CD8-positive, alpha-beta memory T cell (primary cell): ENCODE results near the gene UIMC1. TPM values are rescaled to one million over a fixed set of nuclear protein-coding genes. Genes with fewer than 3 reads are reported as not detected.

ENCODE experiments used
- CTCF ChIA-PET: fragments of 350-600 bp; sonication (Branson Sonifier 250); formaldehyde crosslinking; loops from one replicate; lab custom pipeline; 2021; ENCODE audit warnings: antibody characterized with exemption; lab: Charles Lee
- POLR2A ChIA-PET: fragments of 350-600 bp; sonication (Branson Sonifier 250); formaldehyde crosslinking; loops from one replicate; lab custom pipeline; 2021; ENCODE audit warnings: antibody characterized with exemption; lab: Charles Lee
- DNase-seq, 5 donors: peaks; one replicate each; pipeline versions ENCODE4 v3.0.0 to v3.0.0-alpha.2; 2020 to 2022; ENCODE audit warnings: mixed read lengths in 1 of 5
- H3K27ac ChIP-seq: one replicate; pipeline ENCODE4 v1.7.0; 2013; ENCODE audit warnings: low read depth, mild to moderate bottlenecking, low read length, moderate library complexity
- H3K27me3 ChIP-seq: 2 replicates; pipeline ENCODE4 v1.7.0; 2013; ENCODE audit warnings: low read length, mild to moderate bottlenecking; ENCODE audit not compliant: insufficient read depth, poor library complexity, severe bottlenecking
- H3K36me3 ChIP-seq: 2 replicates; pipeline ENCODE4 v1.7.0; 2013; ENCODE audit warnings: mild to moderate bottlenecking, low read length, moderate library complexity; ENCODE audit not compliant: insufficient read depth
- H3K4me1 ChIP-seq: 2 replicates; pipeline ENCODE4 v1.7.0; 2013; ENCODE audit warnings: mild to moderate bottlenecking, low read length, moderate library complexity; ENCODE audit not compliant: insufficient read depth
- H3K4me3 ChIP-seq: 2 replicates; pipeline ENCODE4 v1.7.0; 2013; ENCODE audit warnings: mild to moderate bottlenecking, low read length
- H3K9me3 ChIP-seq: 2 replicates; pipeline ENCODE4 v1.7.0; 2013; ENCODE audit warnings: mild to moderate bottlenecking, low read length
- H3K27ac Mint-ChIP-seq, 8 donors: one replicate each; pipeline ENCODE4 v1.8.0; 2020 to 2021; ENCODE audit warnings: mixed read lengths in 8 of 8, mild to moderate bottlenecking in 6 of 8, inconsistent platforms in 3 of 8, moderate library complexity in 3 of 8
- H3K27me3 Mint-ChIP-seq, 2 donors: one replicate each; pipeline ENCODE4 v1.8.0; 2020 to 2021; ENCODE audit warnings: mixed read lengths in 2 of 2, mild to moderate bottlenecking in 1 of 2, moderate library complexity in 1 of 2
- H3K36me3 Mint-ChIP-seq, 3 donors: one replicate each; pipeline ENCODE4 v1.8.0; 2020 to 2021; ENCODE audit warnings: mixed read lengths in 3 of 3, inconsistent platforms in 1 of 3, mild to moderate bottlenecking in 1 of 3
- H3K4me1 Mint-ChIP-seq, 3 donors: one replicate each; pipeline ENCODE4 v1.8.0; 2020 to 2021; ENCODE audit warnings: mixed read lengths in 3 of 3, inconsistent platforms in 1 of 3, mild to moderate bottlenecking in 1 of 3
- H3K4me3 Mint-ChIP-seq, 7 donors: one replicate each; pipeline ENCODE4 v1.8.0; 2020 to 2021; ENCODE audit warnings: mixed read lengths in 7 of 7, mild to moderate bottlenecking in 6 of 7, moderate library complexity in 4 of 7, inconsistent platforms in 2 of 7
- H3K9me3 Mint-ChIP-seq, 5 donors: one replicate each; pipeline ENCODE4 v1.8.0; 2020 to 2022; ENCODE audit warnings: mixed read lengths in 5 of 5, mild to moderate bottlenecking in 3 of 5, moderate library complexity in 2 of 5, inconsistent platforms in 1 of 5
- polyA plus RNA-seq: library from polyadenylated mRNA; unstranded; fragments of 300-500 nt; fragmentation: Illumina TruSeq; gene quantifications from one replicate; pipeline ENCODE4 v1.2.3, GENCODE V29; 2021
- total RNA-seq, 2 experiments: library from RNA; stranded (reverse); gene quantifications; one replicate each; pipeline ENCODE4 v1.2.3, GENCODE V29; 2021

The UIMC1 gene
- total and polyA plus RNA-seq, 3 experiments from 2014 or later, result 24.7 to 44.9 (median 39.2) TPM

DNA sequence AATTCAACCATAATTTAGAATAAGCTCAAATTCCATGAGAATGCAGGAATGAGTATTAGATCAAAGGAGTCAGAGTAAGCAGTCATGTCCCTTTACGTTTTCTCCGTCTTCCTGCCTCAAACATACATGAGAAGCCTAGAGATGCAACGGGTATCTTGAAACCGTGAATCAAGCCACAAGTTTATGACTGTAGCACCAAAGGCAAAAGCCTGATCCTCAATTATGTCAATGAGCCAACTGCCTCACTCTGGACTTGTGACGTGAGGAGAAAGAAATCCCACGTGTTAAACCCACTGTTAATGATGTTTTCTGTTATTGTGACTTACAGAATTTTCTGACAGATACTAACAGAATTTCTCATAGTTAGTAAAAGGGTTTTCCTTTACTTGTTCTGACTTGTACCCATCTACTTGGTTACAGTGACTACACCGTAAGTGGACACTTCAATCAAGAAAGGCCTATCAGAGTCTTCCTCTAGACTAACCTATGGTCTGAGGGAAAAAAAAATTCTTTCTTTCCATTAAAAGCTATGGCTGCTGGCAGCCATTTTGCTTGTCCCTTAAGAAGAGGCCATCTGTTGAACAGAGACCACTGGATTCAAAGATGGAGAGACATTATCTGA is 72.2 kb downstream of the UIMC1 start:
- ChIA-PET CTCF (no interaction called here), POLR2A (no interaction called here)
- Histone ChIP-seq H3K36me3 (no peaks in the 10 kb centered on the region), H3K9me3 (no peaks in the 10 kb centered on the region), H3K4me1 (no peaks in the 10 kb centered on the region), H3K4me3 (no peak overlapping the region), H3K27ac (no peak overlapping the region), H3K27me3 (no peaks in the 10 kb centered on the region)
- Mint-ChIP-seq H3K4me3 (no peak overlapping the region), H3K36me3 (peaks cover 0 to 69% (median 15%) of the 10 kb centered on the region in 3 donors), H3K9me3 (no peaks in the 10 kb centered on the region), H3K27ac (no peak overlapping the region), H3K27me3 (no peaks in the 10 kb centered on the region), H3K4me1 (peaks cover 15 to 20% (median 18%) of the 10 kb centered on the region in 3 donors)
- no peak for DNase-seq

DNA sequence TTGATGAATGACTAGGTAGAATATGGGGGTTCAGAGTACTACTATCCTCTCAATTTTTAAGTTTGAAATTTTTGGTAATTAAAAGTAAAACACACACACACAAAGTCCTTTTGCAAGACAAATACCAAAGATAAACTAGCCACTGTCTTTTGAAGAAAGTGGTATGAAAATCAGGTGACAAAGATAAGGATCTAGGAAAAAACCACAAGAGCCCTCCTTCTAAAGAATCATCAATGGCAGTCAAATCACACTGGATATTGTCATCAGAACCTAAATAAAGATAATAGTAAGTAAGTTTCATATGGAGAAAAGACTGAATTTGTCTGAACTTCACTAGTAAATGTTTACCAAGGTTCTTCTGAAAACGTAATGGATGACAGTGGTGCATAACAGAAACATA is 76.9 kb downstream of the UIMC1 start:
- no peaks in the 10 kb centered on the region for H3K27me3 ChIP-seq
- H3K9me3 ChIP-seq, result no peaks in the 10 kb centered on the region
- POLR2A ChIA-PET, result no interaction called here
- Mint-ChIP-seq H3K4me3 (no peak overlapping the region), H3K27me3 (no peaks in the 10 kb centered on the region), H3K27ac (peak overlapping the region in 1 of 8 donors; percentile 20), H3K4me1 (peaks cover 14 to 26% (median 20%) of the 10 kb centered on the region in 3 donors), H3K36me3 (peaks cover 3 to 55% (median 16%) of the 10 kb centered on the region in 3 donors), H3K9me3 (no peaks in the 10 kb centered on the region)
- H3K27ac ChIP-seq, result no peak overlapping the region
- no peaks in the 10 kb centered on the region for H3K4me1 ChIP-seq
- H3K4me3 ChIP-seq, result no peak overlapping the region
- no peak for DNase-seq
- CTCF ChIA-PET, result no interaction called here
- H3K36me3 ChIP-seq, result no peaks in the 10 kb centered on the region

DNA sequence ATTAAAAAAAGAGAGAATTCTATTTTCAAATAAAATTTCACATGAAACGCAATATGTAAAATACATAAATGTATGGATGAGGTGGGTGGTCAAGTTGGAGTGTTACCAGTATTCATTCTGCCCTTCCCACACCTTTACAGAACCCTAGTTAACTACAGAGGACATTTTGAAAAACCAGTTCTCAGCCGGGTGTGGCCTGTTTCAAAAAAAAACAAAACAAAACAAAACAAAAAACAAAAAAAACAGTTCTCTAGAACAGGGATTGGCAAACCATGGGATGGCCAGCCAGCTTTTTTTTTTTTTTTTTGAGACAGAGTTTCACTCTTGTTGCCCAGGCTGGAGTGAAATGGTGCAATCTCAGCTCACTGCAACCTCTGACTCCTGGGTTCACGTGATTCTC is 79.0 kb downstream of the UIMC1 start:
- POLR2A ChIA-PET, result no interaction called here
- Mint-ChIP-seq H3K27ac (no peak overlapping the region), H3K9me3 (no peaks in the 10 kb centered on the region), H3K27me3 (no peaks in the 10 kb centered on the region), H3K36me3 (peaks cover 3 to 49% (median 15%) of the 10 kb centered on the region in 3 donors), H3K4me1 (peaks cover 20 to 26% (median 22%) of the 10 kb centered on the region in 3 donors), H3K4me3 (no peak overlapping the region)
- H3K36me3 ChIP-seq, result no peaks in the 10 kb centered on the region
- H3K4me1 ChIP-seq, result no peaks in the 10 kb centered on the region
- no peaks in the 10 kb centered on the region for H3K27me3 ChIP-seq
- DNase-seq, result no peak
- no peak overlapping the region for H3K4me3 ChIP-seq
- no peak overlapping the region for H3K27ac ChIP-seq
- CTCF ChIA-PET, result interaction anchor here (2.5 kb wide), 1 partner anchor 267 kb away, joined by 6 read pairs; no protein-coding TSS in a partner anchor
- H3K9me3 ChIP-seq, result no peaks in the 10 kb centered on the region

DNA sequence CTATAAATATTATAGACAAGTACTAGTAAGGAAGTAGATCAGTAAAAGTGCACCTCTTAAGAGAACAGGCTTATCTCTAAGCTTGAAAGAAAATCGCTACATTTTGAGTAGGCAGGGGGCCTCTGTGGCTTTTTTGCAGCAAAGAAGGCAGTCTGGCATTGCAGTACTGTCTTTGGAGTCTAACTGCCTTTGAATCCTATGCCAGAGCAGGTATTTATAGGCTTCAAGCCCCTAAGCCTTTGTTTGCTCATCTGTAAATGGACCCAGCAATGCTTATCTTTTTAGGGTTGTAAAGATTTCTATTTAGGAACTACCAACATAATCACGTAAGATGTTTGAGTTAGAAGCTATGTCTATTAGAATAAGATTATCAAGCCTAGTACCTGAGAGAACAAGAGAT is 83.8 kb downstream of the UIMC1 start:
- Histone ChIP-seq H3K4me3 (no peak overlapping the region), H3K9me3 (no peaks in the 10 kb centered on the region), H3K4me1 (no peaks in the 10 kb centered on the region), H3K36me3 (peaks cover 8% of the 10 kb centered on the region), H3K27ac (no peak overlapping the region), H3K27me3 (no peaks in the 10 kb centered on the region)
- H3K27ac Mint-ChIP-seq, result peak overlapping the region in 1 of 8 donors; percentile 42
- ChIA-PET CTCF (no interaction called here), POLR2A (no interaction called here)
- no peaks in the 10 kb centered on the region for H3K27me3 Mint-ChIP-seq
- H3K36me3 Mint-ChIP-seq, result peaks cover 3 to 54% (median 15%) of the 10 kb centered on the region in 3 donors
- no peak for DNase-seq
- H3K9me3 Mint-ChIP-seq, result no peaks in the 10 kb centered on the region
- peaks cover 8 to 25% (median 19%) of the 10 kb centered on the region in 3 donors for H3K4me1 Mint-ChIP-seq
- H3K4me3 Mint-ChIP-seq, result no peak overlapping the region

DNA sequence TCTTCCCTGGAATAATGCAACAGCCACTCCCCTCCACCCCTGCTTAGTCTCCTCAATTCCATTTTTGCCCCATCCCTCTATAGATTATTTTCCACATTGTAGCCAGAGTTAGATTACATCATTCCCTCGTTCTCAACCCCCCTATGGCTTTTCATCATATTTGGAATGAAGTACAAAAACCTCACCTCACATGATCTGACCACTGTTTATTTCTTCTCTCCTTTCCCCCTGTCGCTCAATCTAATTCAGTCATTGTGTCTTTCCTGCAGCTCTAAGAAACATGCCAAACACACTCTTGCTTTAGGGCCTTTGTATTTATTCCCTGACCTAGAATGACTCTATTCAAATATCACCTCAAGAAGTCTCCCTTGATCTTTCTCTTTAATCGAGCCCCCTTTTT is 84.9 kb downstream of the UIMC1 start:
- Mint-ChIP-seq H3K27ac (peak overlapping the region in 3 of 8 donors; percentile 18 to 36 (median 31)), H3K9me3 (no peaks in the 10 kb centered on the region), H3K4me1 (peaks cover 11 to 28% (median 19%) of the 10 kb centered on the region in 3 donors), H3K4me3 (no peak overlapping the region), H3K27me3 (no peaks in the 10 kb centered on the region), H3K36me3 (peaks cover 3 to 56% (median 15%) of the 10 kb centered on the region in 3 donors)
- H3K36me3 ChIP-seq, result peaks cover 8% of the 10 kb centered on the region
- no peaks in the 10 kb centered on the region for H3K9me3 ChIP-seq
- H3K4me1 ChIP-seq, result no peaks in the 10 kb centered on the region
- H3K27ac ChIP-seq, result no peak overlapping the region
- no peak overlapping the region for H3K4me3 ChIP-seq
- DNase-seq, result no peak
- POLR2A ChIA-PET, result interaction anchor here (0.8 kb wide), 1 partner anchor 11 kb away, joined by 3 read pairs; no protein-coding TSS in a partner anchor
- H3K27me3 ChIP-seq, result no peaks in the 10 kb centered on the region
- CTCF ChIA-PET, result no interaction called here

DNA sequence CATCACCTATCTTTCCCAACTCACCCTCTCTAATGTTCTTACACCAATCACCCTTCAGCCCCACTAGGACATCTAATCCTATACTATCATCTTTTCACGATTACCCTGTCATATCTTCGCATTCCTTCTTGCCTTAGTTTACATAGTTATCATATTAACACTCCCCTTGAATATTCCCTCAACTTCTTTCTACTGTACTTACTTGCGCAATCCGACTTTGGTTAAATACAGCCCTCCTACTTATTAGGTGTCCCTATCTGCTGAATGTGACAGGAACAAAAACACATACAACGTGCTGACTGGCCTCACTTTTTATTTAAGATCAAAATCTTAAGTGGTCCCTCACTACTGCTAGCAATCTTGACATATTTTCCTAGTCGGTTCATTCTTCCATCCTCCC is 88.0 kb downstream of the UIMC1 start:
- no peaks in the 10 kb centered on the region for H3K27me3 Mint-ChIP-seq
- H3K4me3 Mint-ChIP-seq, result no peak overlapping the region
- Histone ChIP-seq H3K4me3 (no peak overlapping the region), H3K9me3 (no peaks in the 10 kb centered on the region), H3K4me1 (no peaks in the 10 kb centered on the region), H3K36me3 (peaks cover 8% of the 10 kb centered on the region), H3K27me3 (no peaks in the 10 kb centered on the region), H3K27ac (no peak overlapping the region)
- H3K36me3 Mint-ChIP-seq, result peaks cover 0 to 63% (median 19%) of the 10 kb centered on the region in 3 donors
- ChIA-PET CTCF (no interaction called here), POLR2A (no interaction called here)
- no peak for DNase-seq
- peak overlapping the region in 1 of 8 donors; percentile 14 for H3K27ac Mint-ChIP-seq
- no peaks in the 10 kb centered on the region for H3K9me3 Mint-ChIP-seq
- H3K4me1 Mint-ChIP-seq, result peaks cover 10 to 25% (median 22%) of the 10 kb centered on the region in 3 donors

DNA sequence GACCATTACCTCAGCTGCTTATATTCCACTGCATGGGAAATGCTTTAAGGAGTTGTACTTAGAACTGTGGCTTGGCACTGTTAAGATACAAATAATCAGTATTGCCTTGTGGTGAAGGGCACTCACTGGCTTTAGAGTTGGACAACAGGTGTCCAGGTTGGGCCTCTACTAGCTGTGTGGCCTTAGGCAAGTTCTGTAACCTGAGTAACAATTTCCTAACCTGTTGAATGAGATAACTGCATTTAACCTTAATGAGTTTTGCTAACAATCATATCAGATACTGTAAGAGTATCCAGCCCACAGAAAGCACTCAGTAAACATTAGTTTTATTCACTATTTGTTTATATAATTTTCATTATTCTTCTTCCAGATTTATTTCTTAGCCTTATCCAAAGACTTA is 90.2 kb downstream of the UIMC1 start:
- H3K36me3 Mint-ChIP-seq, result peaks cover 0 to 67% (median 19%) of the 10 kb centered on the region in 3 donors
- Histone ChIP-seq H3K4me3 (no peak overlapping the region), H3K27me3 (no peaks in the 10 kb centered on the region), H3K27ac (no peak overlapping the region), H3K4me1 (no peaks in the 10 kb centered on the region), H3K36me3 (peaks cover 16% of the 10 kb centered on the region), H3K9me3 (no peaks in the 10 kb centered on the region)
- peaks cover 10 to 22% (median 17%) of the 10 kb centered on the region in 3 donors for H3K4me1 Mint-ChIP-seq
- H3K9me3 Mint-ChIP-seq, result no peaks in the 10 kb centered on the region
- no peak overlapping the region for H3K4me3 Mint-ChIP-seq
- DNase-seq, result no peak
- peak overlapping the region in 1 of 8 donors; percentile 22 for H3K27ac Mint-ChIP-seq
- POLR2A ChIA-PET, result no interaction called here
- CTCF ChIA-PET, result no interaction called here
- H3K27me3 Mint-ChIP-seq, result no peaks in the 10 kb centered on the region

DNA sequence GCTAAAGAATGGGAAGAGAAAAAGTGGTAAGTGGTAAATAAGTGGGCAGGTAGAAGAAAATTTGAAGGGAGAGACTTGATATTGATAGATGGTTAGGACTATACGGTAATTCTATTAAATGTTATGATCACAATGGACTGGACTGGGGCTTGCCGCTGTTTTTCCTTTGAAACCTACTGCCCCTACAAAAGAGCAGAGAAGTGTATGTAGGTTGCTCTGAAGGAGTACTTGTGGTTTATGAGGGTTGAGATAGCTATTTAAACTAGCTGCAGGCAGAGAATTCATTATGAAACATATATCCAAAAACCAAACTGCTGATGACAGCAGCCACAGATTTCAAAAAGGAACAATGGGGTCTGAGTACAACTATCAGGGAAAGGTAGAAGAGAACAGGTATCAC is 90.7 kb downstream of the UIMC1 start:
- Mint-ChIP-seq H3K27ac (peak overlapping the region in 4 of 8 donors; percentile 3 to 47 (median 13)), H3K27me3 (no peaks in the 10 kb centered on the region), H3K4me3 (no peak overlapping the region), H3K4me1 (peaks cover 10 to 18% (median 15%) of the 10 kb centered on the region in 3 donors), H3K9me3 (no peaks in the 10 kb centered on the region), H3K36me3 (peaks cover 0 to 66% (median 17%) of the 10 kb centered on the region in 3 donors)
- Histone ChIP-seq H3K27me3 (no peaks in the 10 kb centered on the region), H3K9me3 (no peaks in the 10 kb centered on the region), H3K4me3 (no peak overlapping the region), H3K36me3 (peaks cover 16% of the 10 kb centered on the region), H3K27ac (no peak overlapping the region), H3K4me1 (no peaks in the 10 kb centered on the region)
- DNase-seq, result no peak
- ChIA-PET CTCF (no interaction called here), POLR2A (no interaction called here)
